H1 (cell line): ENCODE data around the gene LCE4A. TPM values are rescaled to one million over a fixed set of nuclear protein-coding genes. Genes with fewer than 3 reads are reported as not detected.

ENCODE experiments used
- CTCF ChIA-PET: fragments of 300-600 bp; sonication (Branson Sonifier 250); formaldehyde crosslinking; loops from one replicate; lab custom pipeline; 2021; ENCODE audit not compliant: partially characterized antibody; lab: Charles Lee
- POLR2A ChIA-PET: fragments of 300-600 bp; sonication (Branson Sonifier 250); formaldehyde crosslinking; loops from one replicate; lab custom pipeline; 2021; ENCODE audit warnings: inconsistent platforms; ENCODE audit not compliant: partially characterized antibody; lab: Charles Lee
- DNase-seq, 2 experiments: peaks; one replicate each; pipeline versions ENCODE4 v3.0.0 to v3.0.0-alpha.2; 2010 to 2022; ENCODE audit warnings: low spot score in 2 of 2, low read depth in 1 of 2, mixed read lengths in 1 of 2
- FAIRE-seq: peaks from 2 replicates; lab custom pipeline; 2011; peaks lifted over from hg19 to GRCh38; lab: Jason Lieb, UNC
- H2AFZ ChIP-seq: 2 replicates; pipeline ENCODE4 v1.8.1; 2012; ENCODE audit warnings: low read length, inconsistent platforms
- H2AK5ac ChIP-seq: 2 replicates; pipeline ENCODE4 v1.6.1; 2013; ENCODE audit warnings: low read depth, low read length
- H2BK120ac ChIP-seq: replicated peaks from 2 replicates; pipeline ENCODE3; 2013; ENCODE audit warnings: low read depth, low read length, inconsistent platforms
- H2BK12ac ChIP-seq: 2 replicates; pipeline ENCODE4 v1.6.1; 2013; ENCODE audit warnings: low read depth, low read length
- H2BK15ac ChIP-seq: 2 replicates; pipeline ENCODE4 v1.6.1; 2013; ENCODE audit warnings: low read length
- H2BK20ac ChIP-seq: 2 replicates; pipeline ENCODE4 v1.6.1; 2013; ENCODE audit warnings: low read length
- H2BK5ac ChIP-seq: 2 replicates; pipeline ENCODE4 v1.6.1; 2013; ENCODE audit warnings: low read depth, low read length
- H3K14ac ChIP-seq: 2 replicates; pipeline ENCODE4 v1.6.1; 2013; ENCODE audit warnings: inconsistent platforms; ENCODE audit not compliant: insufficient read length
- H3K18ac ChIP-seq: 2 replicates; pipeline ENCODE4 v1.6.1; 2013; ENCODE audit warnings: low read length; ENCODE audit errors: extremely low read depth
- H3K23ac ChIP-seq: 2 replicates; pipeline ENCODE4 v1.6.1; 2013; ENCODE audit warnings: inconsistent platforms; ENCODE audit not compliant: insufficient read length
- H3K23me2 ChIP-seq: 2 replicates; pipeline ENCODE4 v1.6.1; 2013; ENCODE audit warnings: low read depth, low read length
- H3K27ac ChIP-seq: 2 replicates; pipeline ENCODE4 v1.6.1; 2011; ENCODE audit warnings: low read depth, low read length, inconsistent platforms
- H3K27me3 ChIP-seq, 4 experiments: replicated peaks in 1 of 4; 1 replicate in 1 of 4; 2 replicates in 3 of 4; pipeline versions ENCODE4 v1.6.1 to v1.8.1; 2011 to 2013; ENCODE audit warnings: low read length in 3 of 4, mild to moderate bottlenecking in 3 of 4, inconsistent platforms in 2 of 4, mixed read lengths in 2 of 4, moderate library complexity in 1 of 4; ENCODE audit not compliant: control insufficient read depth in 3 of 4, insufficient read depth in 3 of 4; ENCODE audit errors: extremely low read depth in 1 of 4
- H3K36me3 ChIP-seq, 4 experiments: 2 replicates each; pipeline versions ENCODE4 v1.6.1 to v1.8.1; 2011 to 2013; ENCODE audit warnings: mild to moderate bottlenecking in 4 of 4, low read length in 3 of 4, moderate library complexity in 2 of 4, control low read depth in 1 of 4, inconsistent platforms in 1 of 4; ENCODE audit not compliant: insufficient read depth in 4 of 4, control insufficient read depth in 2 of 4
- H3K4ac ChIP-seq: replicated peaks from 2 replicates; pipeline ENCODE3; 2013; ENCODE audit warnings: low read length, low read depth, mixed read lengths, inconsistent platforms; ENCODE audit not compliant: insufficient read length
- H3K4me1 ChIP-seq, 4 experiments: replicated peaks in 1 of 4; 1 replicate in 1 of 4; 2 replicates in 3 of 4; pipeline versions ENCODE4 v1.6.1 to v1.8.1; 2011 to 2013; ENCODE audit warnings: low read length in 3 of 4, inconsistent platforms in 2 of 4, mixed read lengths in 1 of 4; ENCODE audit not compliant: insufficient read depth in 4 of 4, control insufficient read depth in 3 of 4
- H3K4me2 ChIP-seq, 2 experiments: 2 replicates each; pipeline versions ENCODE4 v1.6.1 to v1.8.1; 2011 to 2013; ENCODE audit warnings: low read depth in 2 of 2, low read length in 2 of 2, control low read depth in 1 of 2, inconsistent platforms in 1 of 2, mild to moderate bottlenecking in 1 of 2; ENCODE audit not compliant: insufficient read depth in 1 of 2
- H3K4me3 ChIP-seq, 4 experiments: fragments of 200-600, 300-600 bp in 1 of 4; sonication (generic), shearing (Covaris generic), sonication (Bioruptor Twin) in 1 of 4; 2 replicates each; pipeline versions ENCODE4 v1.5.1 to v1.8.1; 2011 to 2016; ENCODE audit warnings: low read length in 4 of 4, low read depth in 3 of 4, control low read depth in 2 of 4, inconsistent platforms in 2 of 4, mild to moderate bottlenecking in 2 of 4, mixed read lengths in 1 of 4, moderate library complexity in 1 of 4; ENCODE audit not compliant: insufficient read depth in 2 of 4; ENCODE audit errors: extremely low read depth in 1 of 4
- H3K56ac ChIP-seq: replicated peaks from 2 replicates; pipeline ENCODE3; 2013; ENCODE audit warnings: low read depth, mild to moderate bottlenecking, mixed read lengths, low read length, inconsistent platforms; ENCODE audit not compliant: insufficient read length
- H3K79me1 ChIP-seq: 2 replicates; pipeline ENCODE4 v1.6.1; 2013; ENCODE audit warnings: low read depth, low read length, control low read depth
- H3K79me2 ChIP-seq, 2 experiments: 2 replicates each; pipeline versions ENCODE4 v1.6.1 to v1.8.1; 2012 to 2013; ENCODE audit warnings: low read length in 2 of 2, mild to moderate bottlenecking in 2 of 2, inconsistent platforms in 1 of 2; ENCODE audit not compliant: insufficient read depth in 2 of 2, control insufficient read depth in 1 of 2
- H3K9ac ChIP-seq, 4 experiments: replicated peaks in 1 of 4; 1 replicate in 1 of 4; 2 replicates in 3 of 4; pipeline versions ENCODE4 v1.6.1 to v1.8.1; 2011 to 2013; ENCODE audit warnings: low read depth in 3 of 4, low read length in 3 of 4, control low read depth in 2 of 4, mild to moderate bottlenecking in 2 of 4, moderate library complexity in 2 of 4, inconsistent platforms in 1 of 4; ENCODE audit errors: extremely low read depth in 1 of 4
- H3K9me3 ChIP-seq, 2 experiments: 2 replicates each; pipeline versions ENCODE4 v1.6.1 to v1.8.1; 2012 to 2013; ENCODE audit warnings: mild to moderate bottlenecking in 2 of 2, moderate library complexity in 2 of 2, control low read depth in 1 of 2, inconsistent platforms in 1 of 2, low read depth in 1 of 2, low read length in 1 of 2, mixed read lengths in 1 of 2; ENCODE audit not compliant: insufficient read depth in 2 of 2
- H4K20me1 ChIP-seq, 2 experiments: replicated peaks in 1 of 2; 2 replicates each; pipeline versions ENCODE3 to v1.8.1; 2011 to 2013; ENCODE audit warnings: inconsistent platforms in 2 of 2, low read length in 2 of 2, mild to moderate bottlenecking in 1 of 2; ENCODE audit not compliant: insufficient read depth in 2 of 2, control insufficient read depth in 1 of 2
- H4K5ac ChIP-seq: 2 replicates; pipeline ENCODE4 v1.6.1; 2013; ENCODE audit warnings: low read length, low read depth, mixed read lengths, inconsistent platforms; ENCODE audit not compliant: insufficient read length
- H4K8ac ChIP-seq: 2 replicates; pipeline ENCODE4 v1.8.0; 2013; ENCODE audit warnings: mild to moderate bottlenecking, moderate library complexity, low read length, inconsistent platforms; ENCODE audit not compliant: insufficient read depth; ENCODE audit errors: extremely low read depth
- H4K91ac ChIP-seq: replicated peaks from 2 replicates; pipeline ENCODE3; 2013; ENCODE audit warnings: low read length, mixed read lengths, inconsistent platforms; ENCODE audit not compliant: insufficient read length
- BACH1 ChIP-seq: IDR thresholded peaks from 2 replicates; pipeline ENCODE4 v1.6.1; 2012; ENCODE audit warnings: low read length, improper control_type of control experiment
- E2F6 ChIP-seq: IDR thresholded peaks from 2 replicates; pipeline ENCODE4 v1.6.1; 2012; ENCODE audit warnings: inconsistent platforms
- KDM5A ChIP-seq: fragments of 200-600 bp; IDR thresholded peaks from 2 replicates; pipeline ENCODE4 v1.7.1; 2012; ENCODE audit warnings: mild to moderate bottlenecking, low read length, inconsistent platforms, mixed read lengths
- NANOG ChIP-seq: IDR thresholded peaks from 2 replicates; pipeline ENCODE4 v1.6.1; 2011; ENCODE audit warnings: low read length, low read depth, mild to moderate bottlenecking, inconsistent platforms; ENCODE audit not compliant: insufficient read depth, poor library complexity, severe bottlenecking
- POU5F1 ChIP-seq: IDR thresholded peaks from 2 replicates; pipeline ENCODE4 v1.6.1; 2011; ENCODE audit warnings: low read depth, mild to moderate bottlenecking, low read length, moderate library complexity
- RFX5 ChIP-seq: IDR thresholded peaks from 2 replicates; pipeline ENCODE4 v1.6.1; 2011; ENCODE audit warnings: low read depth, low read length, improper control_type of control experiment, borderline replicate concordance
- SP1 ChIP-seq: IDR thresholded peaks from 2 replicates; pipeline ENCODE4 v1.6.1; 2011; ENCODE audit warnings: low read depth, low read length
- SUZ12 ChIP-seq: fragments of 200-600 bp; sonication (generic); IDR thresholded peaks from 2 replicates; pipeline ENCODE4 v1.6.1; 2012; ENCODE audit warnings: mild to moderate bottlenecking, inconsistent platforms, low read length, moderate library complexity, mixed read lengths
- TAF7 ChIP-seq: optimal IDR thresholded peaks from 2 replicates; pipeline ENCODE3; 2011; ENCODE audit warnings: low read depth, mild to moderate bottlenecking, inconsistent platforms, low read length, moderate library complexity, borderline replicate concordance
- YY1 ChIP-seq: IDR thresholded peaks from 2 replicates; pipeline ENCODE4 v1.6.1; 2011; ENCODE audit warnings: low read depth, mild to moderate bottlenecking, low read length
- polyA plus RNA-seq, 7 experiments: library from polyadenylated mRNA; depleted of rRNA in 3 of 7; stranded (reverse) in 5 of 7; unstranded in 2 of 7; fragments of >200 nt in 5 of 7; fragments of 200-250 nt in 2 of 7; gene quantifications; 1 replicate in 5 of 7; 2 replicates in 1 of 7; 4 replicates in 1 of 7; pipeline versions ENCODE4 v1.2.1 to v1.2.3, GENCODE V29; 2011 to 2013; ENCODE audit warnings: missing spikeins in 2 of 7, mixed read lengths in 2 of 7
- total RNA-seq: library from RNA; stranded (reverse); fragmentation: NEBNext Ultra II Directional; extraction: Animal tissue kit (Norgen Biotek cat#: 25700); gene quantifications from 2 replicates; pipeline ENCODE4 v1.2.1, GENCODE V29; 2021

LCE4A gene
- total and polyA plus RNA-seq, 2 of the 8 experiments (the other 6 are each of a cell fraction or from before 2014, with no cell fraction given), result not detected

- no peak overlapping the region for H2AFZ ChIP-seq
- peaks cover 82 to 97% of the 10 kb centered on the region in 2 experiments for H3K9me3 ChIP-seq
- no peak for TF ChIP-seq SUZ12
- TF ChIP-seq E2F6, result no peak
- no peak for TF ChIP-seq NANOG
- no peak for TF ChIP-seq TAF7
- TF ChIP-seq RFX5, result no peak
- no peak for TF ChIP-seq KDM5A
- TF ChIP-seq YY1, result no peak
- TF ChIP-seq POU5F1, result no peak
- no peak for TF ChIP-seq SP1
- TF ChIP-seq BACH1, result no peak
- H4K20me1 ChIP-seq, result no peaks in the 10 kb centered on the region
- H3K4me2 ChIP-seq, result no peak overlapping the region
- no peaks in the 10 kb centered on the region for H3K79me1 ChIP-seq
- CTCF ChIA-PET, result no interaction called here
- no peak overlapping the region for H3K27ac ChIP-seq
- no peak overlapping the region for H2BK15ac ChIP-seq
- no peak overlapping the region for H3K23ac ChIP-seq
- H2BK5ac ChIP-seq, result no peak overlapping the region
- no peaks in the 10 kb centered on the region for H3K79me2 ChIP-seq
- no peak overlapping the region for H2BK20ac ChIP-seq
- H3K9ac ChIP-seq, result no peak overlapping the region
- H3K4me1 ChIP-seq, result no peaks in the 10 kb centered on the region
- H3K23me2 ChIP-seq, result no peaks in the 10 kb centered on the region
- no peaks in the 10 kb centered on the region; a peak in 1 of 8 replicates for H3K36me3 ChIP-seq
- no peak overlapping the region for H3K56ac ChIP-seq
- no peak overlapping the region for H4K8ac ChIP-seq
- no peaks in the 10 kb centered on the region for H3K27me3 ChIP-seq
- H3K4ac ChIP-seq, result no peak overlapping the region
- H2BK12ac ChIP-seq, result no peak overlapping the region
- no peak overlapping the region for H4K5ac ChIP-seq
- POLR2A ChIA-PET, result no interaction called here
- H3K4me3 ChIP-seq, result no peak overlapping the region
- no peak overlapping the region for H3K14ac ChIP-seq
- no peak overlapping the region for H2BK120ac ChIP-seq
- FAIRE-seq (no peak), DNase-seq (no peak)
- no peak overlapping the region for H3K18ac ChIP-seq
- H4K91ac ChIP-seq, result no peak overlapping the region
- H2AK5ac ChIP-seq, result no peak overlapping the region
These were observed 33.7 kb downstream of the LCE4A start for GRCh38 chr1:152741656-152742055.
